ENCODE measurements around the gene PSKH1.

- no peak for TF ChIP-seq CTCF (IDR thresholded peaks at IDR 0.05)
- TF ChIP-seq POLR2A (IDR thresholded peaks at IDR 0.05): no peak
These were observed 70.2 kb downstream of the PSKH1 start for GRCh38 chr16:67963292-67963661.

Measured in testis (tissue), 2 donors.